GM03348 (cell line): ENCODE measurements around the gene PLEKHD1.
A peak's percentile ranks its signal among the peaks of the same experiment; 100 is the strongest.
"Not testable (repeated sequence)": the region's sequence is repeated elsewhere in the genome, so short reads cannot be mapped to it uniquely, and the experiment has no call there.

Source experiments
- DNase-seq: peaks from one replicate; pipeline ENCODE4 v3.0.0; 2012; ENCODE audit warnings: low spot score

Gene PLEKHD1

DNA sequence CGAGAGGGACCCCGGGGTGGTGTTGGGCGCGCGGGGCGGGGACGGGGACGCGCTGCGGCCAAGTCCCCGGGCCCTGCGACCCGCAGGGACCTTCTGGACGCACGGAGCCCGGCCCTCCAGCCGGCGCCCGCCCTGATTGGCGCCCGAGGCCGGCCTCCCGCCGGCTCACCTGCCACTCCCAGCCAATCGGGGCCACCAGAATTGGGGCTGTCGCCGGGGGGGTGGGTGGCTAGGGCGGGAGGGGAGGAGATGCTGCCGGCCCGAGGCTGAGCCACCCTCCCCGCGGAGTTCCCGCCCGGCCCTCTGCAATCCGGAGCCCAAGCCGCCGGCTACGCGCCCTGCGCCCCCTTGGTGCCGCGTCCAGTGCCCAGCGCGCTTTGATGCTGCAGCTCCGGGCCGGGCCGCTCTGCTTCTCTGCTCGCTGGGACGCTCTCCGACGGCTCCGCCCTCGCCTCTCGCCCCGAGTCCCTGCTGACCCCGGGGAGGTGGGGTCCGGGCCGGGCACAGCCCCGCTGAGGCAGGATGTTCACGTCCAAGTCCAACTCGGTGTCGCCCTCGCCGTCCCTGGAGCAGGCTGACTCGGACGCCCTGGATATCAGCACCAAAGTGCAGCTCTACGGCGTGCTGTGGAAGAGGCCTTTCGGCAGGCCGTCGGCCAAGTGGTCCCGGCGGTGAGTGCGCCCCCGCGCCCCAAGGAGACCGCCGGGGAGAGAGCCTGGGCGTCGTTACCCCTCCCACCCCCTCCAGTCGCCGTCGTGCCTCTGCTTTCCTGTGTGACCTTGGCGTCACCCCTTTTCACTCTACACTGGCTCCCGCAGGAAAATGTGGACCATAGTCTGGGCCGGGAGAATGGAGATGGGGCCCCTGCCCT lies at the start of gene PLEKHD1:
Gene PLEKHD1, plus strand, starts transcription at position 285 of the 871 bp plus-strand sequence. Its CDS starts 238 bp downstream, at position 523.
- no peak for DNase-seq

DNA sequence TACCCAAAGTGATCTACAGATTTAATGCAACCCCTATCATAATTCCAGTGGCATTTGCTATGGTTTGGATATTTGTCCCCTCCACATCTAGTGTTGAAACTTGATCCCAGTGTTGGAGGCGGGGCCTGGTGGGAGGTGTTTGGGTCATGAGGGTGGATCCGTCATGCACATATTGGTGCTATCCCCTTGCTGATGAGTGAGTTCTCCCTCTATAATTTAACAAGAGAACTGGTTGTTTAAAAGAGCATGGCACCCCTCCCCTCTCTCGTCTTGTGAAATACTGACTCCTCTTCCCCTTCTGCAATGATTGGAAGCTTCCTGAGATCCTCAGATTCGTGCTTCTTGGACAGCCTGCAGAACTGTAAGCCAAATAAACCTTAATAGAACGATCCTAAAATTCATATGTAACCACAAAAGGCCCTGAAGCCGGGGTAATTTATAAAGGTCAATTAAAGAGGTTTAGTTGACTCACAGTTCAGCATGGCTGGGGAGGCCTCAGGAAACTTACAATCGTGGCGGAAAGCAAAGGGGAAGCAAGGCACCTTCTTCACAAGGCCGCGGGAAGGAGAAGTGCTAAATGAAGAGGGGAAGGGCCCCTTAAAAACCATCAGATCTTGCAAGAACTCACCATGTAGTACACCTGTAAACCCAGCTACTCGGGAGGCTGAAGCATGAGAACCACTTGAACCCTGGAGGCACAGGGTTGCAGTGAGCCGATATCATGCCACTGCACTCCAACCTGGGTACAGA lies 44.8 kb upstream of the PLEKHD1 start:
- DNase-seq = no peak

DNA sequence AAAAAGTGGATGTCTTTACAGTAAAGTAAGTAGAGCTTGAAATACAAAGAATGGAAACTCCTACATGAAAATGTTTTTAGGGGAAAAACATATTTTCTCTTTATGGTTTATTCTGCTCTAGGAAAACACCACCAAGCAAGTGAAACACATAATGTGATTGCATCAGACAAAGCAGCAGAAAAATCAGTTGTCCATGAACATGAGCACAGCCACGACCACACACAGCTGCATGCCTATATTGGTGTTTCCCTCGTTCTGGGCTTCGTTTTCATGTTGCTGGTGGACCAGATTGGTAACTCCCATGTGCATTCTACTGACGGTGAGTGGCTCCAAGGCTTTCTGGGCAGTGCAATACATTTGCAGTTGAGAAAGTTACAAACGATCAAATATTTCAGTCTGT lies 42.6 kb upstream of the PLEKHD1 start:
- DNase-seq = peak; percentile 24

DNA sequence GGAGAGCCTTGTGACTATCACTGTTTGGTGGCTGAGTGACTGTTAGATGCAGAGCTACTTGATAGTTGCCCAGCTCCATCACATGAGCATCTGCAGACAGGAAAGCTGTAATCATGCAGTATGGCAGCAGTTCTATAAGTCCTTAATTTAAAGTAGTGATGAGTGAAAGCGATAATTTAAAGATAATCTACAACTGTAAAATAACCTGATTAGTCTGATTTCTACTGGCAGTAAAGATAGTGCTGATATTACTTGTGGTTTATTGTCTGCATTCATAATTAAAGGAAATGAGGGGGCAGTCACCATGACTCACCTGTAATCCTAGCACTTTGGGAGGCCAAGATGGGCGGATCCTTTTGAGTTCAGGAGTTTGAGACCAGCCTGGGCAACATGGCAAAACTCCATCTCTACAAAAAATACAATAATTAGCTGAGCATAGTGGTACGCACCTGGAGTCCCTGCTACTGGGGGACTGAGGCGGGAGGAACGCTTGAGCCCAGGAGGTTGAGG lies 41.2 kb upstream of the PLEKHD1 start:
- no peak for DNase-seq

DNA sequence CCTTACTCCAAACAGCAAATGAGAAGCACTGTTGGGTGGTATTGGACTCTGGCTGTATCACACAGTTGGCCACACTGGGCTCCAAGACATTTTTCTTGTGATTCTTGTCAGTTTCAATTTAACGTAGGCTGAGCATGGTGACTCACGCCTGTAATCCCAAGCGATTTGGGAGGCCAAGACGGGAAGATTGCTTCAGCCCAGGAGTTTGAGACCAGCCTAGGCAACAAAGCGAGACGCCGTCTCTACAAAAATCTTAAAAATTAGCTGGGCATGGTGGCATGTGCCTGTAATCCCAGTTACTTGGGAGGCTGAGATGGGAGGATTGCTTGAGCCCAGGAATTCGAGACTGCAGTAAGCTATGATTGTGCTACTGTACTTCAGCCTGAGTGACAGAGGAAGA lies 35.3 kb upstream of the PLEKHD1 start:
- no peak for DNase-seq

DNA sequence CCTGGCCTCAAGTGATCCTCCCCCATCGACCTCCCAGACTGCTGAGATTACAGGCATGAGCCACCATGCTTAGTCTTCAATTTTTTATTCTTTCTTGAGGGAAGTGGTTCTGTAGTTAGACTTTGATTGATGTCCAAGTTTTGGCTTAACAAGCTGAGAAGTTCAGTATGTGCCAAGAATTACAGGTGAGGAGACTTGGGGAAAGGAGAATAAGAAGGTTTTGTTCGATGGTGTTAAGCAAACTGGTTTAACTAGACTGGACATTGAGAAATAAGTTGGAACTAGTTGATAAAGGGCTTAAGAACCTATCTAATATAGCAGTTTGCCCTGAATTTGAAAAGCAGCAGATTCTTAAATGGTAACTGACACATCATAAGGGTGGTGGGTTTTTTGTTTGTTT lies 32.6 kb upstream of the PLEKHD1 start:
- no peak for DNase-seq

DNA sequence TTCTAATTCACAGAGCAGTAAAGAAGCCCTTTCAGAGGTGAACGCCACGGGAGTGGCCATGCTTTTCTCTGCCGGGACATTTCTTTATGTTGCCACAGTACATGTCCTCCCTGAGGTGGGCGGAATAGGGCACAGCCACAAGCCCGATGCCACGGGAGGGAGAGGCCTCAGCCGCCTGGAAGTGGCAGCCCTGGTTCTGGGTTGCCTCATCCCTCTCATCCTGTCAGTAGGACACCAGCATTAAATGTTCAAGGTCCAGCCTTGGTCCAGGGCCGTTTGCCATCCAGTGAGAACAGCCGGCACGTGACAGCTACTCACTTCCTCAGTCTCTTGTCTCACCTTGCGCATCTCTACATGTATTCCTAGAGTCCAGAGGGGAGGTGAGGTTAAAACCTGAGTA lies 26.2 kb upstream of the PLEKHD1 start:
- DNase-seq = no peak

DNA sequence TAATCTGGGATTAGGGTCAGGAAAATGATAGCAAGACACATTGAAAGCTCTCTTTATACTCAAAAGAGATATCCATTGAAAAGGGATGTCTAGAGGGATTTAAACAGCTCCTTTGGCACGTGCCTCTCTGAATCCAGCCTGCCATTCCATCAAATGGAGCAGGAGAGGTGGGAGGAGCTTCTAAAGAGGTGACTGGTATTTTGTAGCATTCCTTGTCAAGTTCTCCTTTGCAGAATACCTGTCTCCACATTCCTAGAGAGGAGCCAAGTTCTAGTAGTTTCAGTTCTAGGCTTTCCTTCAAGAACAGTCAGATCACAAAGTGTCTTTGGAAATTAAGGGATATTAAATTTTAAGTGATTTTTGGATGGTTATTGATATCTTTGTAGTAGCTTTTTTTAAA lies 25.4 kb upstream of the PLEKHD1 start:
- DNase-seq = no peak

DNA sequence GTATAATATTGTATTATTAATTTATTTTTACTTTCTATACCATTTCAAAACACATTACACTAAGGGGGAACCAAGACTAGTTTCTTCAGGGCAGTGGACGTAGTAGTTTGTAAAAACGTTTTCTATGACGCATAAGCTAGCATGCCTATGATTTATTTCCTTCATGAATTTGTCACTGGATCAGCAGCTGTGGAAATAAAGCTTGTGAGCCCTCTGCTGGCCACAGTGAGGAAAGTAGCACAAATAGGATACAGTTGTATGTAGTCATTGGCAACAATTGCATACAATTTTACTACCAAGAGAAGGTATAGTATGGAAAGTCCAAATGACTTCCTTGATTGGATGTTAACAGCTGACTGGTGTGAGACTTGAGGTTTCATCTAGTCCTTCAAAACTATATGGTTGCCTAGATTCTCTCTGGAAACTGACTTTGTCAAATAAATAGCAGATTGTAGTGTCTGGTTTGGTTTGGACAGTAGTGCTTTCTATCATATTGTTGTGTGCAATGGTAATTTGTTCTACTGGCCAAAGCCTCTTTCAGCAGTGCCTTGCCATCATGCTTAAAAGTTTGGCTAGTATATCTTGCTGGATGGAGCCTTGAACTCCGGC lies 24.3 kb upstream of the PLEKHD1 start:
- DNase-seq = peak; percentile 85

DNA sequence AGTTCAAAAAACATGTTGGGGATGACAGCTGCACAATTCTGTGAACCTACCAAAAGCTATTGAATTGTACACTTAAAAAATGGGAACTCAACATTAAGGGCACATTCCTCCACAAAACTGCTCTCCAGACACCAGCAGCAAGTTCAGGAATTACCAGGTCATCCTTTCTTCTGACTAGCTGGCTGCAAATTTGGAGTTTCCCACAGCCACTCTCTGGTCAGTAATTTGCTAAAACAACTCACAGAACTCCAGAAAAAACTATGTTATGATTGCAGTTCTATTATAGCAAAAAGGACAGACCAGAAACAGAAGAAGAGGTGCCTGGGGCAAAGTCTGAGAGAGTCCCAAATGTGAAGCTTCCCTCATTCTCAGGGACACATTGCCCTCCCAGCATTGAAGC lies 20.1 kb upstream of the PLEKHD1 start:
- DNase-seq = no peak

DNA sequence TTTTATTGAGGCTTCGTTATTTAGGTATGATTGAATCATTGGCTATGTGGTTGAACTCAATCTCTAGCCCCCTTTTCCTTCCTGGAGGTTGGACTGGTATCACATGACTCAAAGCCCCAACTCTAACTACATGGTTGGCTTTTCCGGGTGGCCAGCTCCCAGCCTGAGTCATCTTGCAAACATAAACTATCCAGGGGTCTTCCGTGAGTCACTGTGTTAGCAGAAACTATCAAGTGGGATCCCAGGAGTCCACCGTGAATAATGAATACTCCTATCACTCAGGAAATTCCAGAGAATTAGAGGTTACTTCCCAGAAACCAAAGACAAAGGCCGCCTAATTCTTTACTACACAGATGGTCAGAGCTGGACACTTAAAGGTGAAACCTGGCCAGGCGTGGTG lies 19.7 kb upstream of the PLEKHD1 start:
- no peak for DNase-seq

DNA sequence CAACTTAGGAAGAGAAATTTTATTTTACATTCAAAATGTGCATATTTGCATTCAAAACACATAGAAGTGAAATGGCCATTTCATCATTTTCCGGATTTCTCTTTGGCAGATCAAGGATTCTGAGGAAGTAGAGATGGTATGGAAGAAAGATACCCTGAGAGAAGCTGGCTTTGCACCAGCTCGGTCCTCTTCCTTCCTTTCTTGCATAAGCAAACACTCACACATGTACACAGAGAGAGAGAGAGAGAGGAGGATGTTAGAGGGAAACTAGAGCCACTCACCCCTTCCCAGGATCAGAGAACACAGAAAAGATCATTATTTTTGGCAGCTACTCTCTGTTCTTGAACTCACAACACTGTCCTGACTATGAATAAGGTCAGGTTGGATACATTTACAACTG lies 15.6 kb upstream of the PLEKHD1 start:
- DNase-seq = no peak

DNA sequence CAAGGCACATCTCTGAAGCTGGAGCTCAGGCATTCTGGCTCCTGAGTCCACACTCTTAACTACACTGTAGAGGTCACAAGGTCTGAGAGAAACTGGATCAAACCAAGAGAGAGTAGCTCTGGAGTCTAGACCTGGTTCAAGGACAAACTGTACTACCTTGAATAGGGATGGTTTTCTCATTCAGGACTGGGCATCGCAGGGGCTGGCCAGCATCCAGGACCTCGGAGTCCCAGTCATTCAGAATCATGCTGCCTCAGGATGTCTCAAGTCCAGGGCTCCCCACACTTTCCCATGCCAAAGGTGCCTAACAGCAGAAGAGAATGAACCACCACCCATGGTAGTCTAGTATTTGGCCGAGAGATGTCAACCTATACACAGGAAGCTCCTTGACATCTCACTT lies 13.1 kb upstream of the PLEKHD1 start:
- DNase-seq = no peak

DNA sequence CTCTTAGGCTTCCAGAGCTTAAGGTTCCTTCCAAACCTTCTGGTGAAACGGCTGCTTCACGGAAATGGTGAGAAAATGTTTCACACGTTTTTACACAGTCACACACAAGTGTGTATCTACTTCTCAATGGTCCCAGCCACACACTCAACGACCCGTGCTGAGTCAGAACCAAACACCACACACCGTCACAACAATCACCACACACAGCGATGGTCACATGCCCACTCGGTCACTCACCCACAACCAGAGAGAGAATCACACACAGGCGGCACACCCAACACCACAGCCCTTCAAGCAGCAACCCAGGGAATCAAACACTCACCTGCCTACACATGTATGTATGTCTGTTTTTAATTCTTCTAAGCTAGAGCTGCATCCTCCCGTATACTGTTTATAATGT lies 12.6 kb upstream of the PLEKHD1 start:
- no peak for DNase-seq

DNA sequence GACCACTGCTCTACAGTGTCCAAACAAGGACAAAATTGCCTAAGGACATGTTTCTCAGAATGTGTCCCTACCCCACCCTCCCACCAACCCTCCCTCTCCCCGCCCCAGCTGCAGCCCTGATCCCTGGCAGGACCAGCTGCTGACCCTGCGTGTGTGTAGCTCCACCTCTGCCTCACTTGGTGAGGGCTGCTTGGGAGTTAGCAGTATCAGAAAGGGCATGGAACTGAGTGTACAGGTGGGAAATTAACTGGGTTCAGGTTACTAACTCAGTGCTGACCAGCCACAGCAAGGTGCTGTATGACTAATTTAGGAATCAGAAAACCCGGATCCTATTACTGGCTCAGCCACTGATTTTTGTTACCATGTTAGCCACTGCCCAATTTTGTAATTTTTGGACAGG lies 11.3 kb upstream of the PLEKHD1 start:
- no peak for DNase-seq

DNA sequence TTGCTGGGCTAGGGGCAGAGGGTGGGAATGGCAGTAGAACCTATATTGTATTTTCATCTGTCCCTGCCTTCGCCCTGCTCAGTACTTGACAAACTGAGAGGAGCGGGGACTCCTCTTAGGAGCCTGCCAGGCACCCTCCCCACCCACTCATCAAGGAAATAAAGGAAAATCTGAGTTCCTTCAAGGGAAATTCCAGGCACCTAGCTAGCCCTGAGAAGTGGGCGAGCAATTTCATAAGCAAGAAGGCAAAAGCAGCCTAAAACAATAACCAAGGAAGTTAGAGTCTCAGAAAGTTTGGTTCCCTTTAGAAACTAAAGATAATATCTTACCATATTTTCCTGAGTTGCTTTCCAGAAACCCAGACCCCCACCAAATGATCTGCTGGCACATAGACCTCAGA lies 10.6 kb upstream of the PLEKHD1 start:
- DNase-seq = no peak

DNA sequence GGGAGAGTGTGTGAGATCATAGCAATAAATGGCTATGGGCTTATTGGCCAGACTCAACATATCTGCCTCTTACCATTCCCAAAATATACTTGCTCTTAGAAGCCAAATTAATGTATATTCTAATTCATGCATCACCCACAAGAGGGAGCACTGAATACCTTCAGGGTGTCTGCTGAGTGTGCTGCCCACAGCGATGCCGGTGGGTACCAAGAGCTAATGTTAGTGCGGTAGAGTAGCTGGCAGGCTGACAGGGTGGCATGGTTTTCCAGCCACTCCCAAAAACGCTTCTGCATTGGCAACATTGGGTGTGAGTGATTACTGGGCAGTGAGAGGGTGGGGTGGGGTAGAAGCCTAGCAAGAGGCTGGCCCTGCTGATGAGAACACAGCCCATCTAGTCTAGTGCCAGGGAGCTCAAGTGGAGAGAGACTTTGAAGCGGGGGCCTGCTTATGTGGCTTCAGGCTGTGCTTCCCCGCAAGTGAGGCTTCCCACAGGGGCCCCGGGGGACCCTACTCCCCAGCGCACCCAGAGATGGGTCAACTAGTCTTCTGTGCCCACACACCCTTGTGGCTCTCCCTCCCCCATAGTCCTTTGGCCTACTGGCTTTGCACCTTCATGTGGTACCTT lies 9.2 kb upstream of the PLEKHD1 start:
- no peak for DNase-seq

DNA sequence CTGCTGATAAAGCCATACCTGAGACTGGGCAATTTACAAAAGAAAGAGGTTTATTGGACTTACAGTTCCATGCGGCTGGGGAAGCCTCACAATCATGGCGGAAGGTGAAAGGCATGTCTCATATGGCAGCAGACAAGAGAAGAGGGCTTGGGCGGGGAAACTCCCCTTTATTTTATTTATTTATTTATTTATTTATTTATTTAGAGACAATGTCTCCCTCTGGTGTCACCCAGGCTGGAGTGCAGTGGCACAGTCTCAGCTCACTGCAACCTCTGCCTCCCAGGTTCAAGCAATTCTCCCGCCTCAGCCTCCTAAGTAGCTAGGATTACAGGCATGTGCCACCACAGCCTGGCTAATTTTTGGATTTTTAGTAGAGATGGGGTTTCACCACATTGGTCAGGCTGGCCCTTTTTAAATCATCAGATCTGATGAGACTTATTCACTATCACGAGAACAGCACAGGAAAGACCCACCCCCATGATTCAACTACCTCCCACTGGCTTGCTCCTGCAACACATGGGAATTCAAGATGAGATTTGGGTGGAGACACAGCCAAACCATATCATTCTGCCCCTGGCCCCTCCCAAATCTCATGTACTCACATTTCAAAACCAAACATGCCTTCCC lies 7.6 kb upstream of the PLEKHD1 start:
- not testable (repeated sequence) for DNase-seq

DNA sequence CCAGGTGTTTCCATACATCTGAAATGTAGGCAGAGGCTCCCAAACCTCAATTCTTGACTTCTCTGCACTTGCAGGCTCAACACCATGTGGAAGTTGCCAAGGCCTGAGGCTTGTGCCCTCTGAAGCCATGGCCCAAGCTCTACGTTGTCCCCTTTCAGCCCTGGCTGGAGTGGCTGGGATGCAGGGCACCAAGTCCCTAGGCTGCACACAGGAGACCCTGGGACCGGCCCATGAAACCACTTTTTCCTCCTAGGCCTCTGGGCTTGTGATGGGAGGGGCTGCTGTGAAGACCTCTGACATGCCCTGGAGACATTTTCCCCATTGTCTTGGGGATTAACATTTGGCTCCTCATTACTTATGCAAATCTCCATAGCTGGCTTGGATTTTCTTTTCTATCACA lies 6.5 kb upstream of the PLEKHD1 start:
- DNase-seq = not testable (repeated sequence)

DNA sequence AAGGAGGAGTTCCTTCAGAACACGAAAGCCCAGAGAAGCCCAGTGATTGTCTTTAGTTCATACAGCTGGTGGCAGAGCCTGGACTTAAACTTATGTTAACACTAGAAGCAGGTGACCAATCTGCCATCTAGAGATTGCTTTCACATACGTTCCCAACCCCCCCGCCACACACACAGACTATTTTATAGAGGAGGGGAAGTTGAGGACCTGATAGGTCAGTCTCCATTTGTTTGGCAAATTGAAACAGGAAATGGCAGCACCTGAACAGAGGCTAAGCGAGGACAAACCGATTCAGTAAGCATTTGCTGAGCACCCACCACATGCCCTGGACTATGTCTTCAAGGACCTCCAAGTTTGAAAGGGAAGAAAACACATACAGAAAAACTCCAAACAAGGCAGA lies 4.8 kb upstream of the PLEKHD1 start:
- no peak for DNase-seq

DNA sequence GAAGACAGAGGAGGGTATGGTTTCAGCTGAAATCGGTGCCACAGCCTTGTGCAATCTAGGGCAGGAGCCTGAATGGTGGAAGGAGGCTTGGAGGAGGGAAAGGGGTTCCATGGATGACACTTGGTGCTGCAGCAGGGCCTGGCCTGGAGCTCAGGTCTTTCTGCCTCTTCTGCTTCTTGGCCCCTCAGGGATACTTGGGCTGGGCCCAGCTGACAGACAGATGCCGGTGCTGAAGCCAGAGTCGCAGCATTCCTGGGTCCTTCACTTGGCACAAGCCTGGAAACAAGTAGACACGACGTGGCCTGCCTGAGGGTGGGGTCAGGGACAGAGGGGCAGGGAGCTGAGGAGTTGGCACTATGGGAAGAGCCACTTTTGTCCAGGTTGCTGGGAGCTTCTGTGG lies 4.4 kb upstream of the PLEKHD1 start:
- no peak for DNase-seq
